Naive thymus-derived CD8-positive, alpha-beta T cell (primary cell): ENCODE results near the gene STAT4. TPM values are rescaled to one million over a fixed set of nuclear protein-coding genes. Genes with fewer than 3 reads are reported as not detected.

Experiments used
- ATAC-seq, 2 donors: fragments of 150-1000 bp; cut with Tn5 transposase in 1 of 2; sonication (Bioruptor Pico), chemical (Tn5 transposase) in 1 of 2; 1 replicate in 1 of 2; 2 replicates in 1 of 2; pipeline ENCODE4 v1.10.0; 2021; ENCODE audit warnings: mild to moderate bottlenecking in 2 of 2, moderate library complexity in 2 of 2
- POLR2A ChIA-PET: fragments of 350-600 bp; sonication (Branson Sonifier 250); formaldehyde crosslinking; loops from one replicate; lab custom pipeline; 2021; ENCODE audit warnings: antibody characterized with exemption; lab: Charles Lee
- DNase-seq, 10 donors: peaks; one replicate each; pipeline versions ENCODE4 v3.0.0 to v3.0.0-alpha.2; 2020 to 2022
- H3K27ac Mint-ChIP-seq, 10 donors: one replicate each; pipeline ENCODE4 v1.8.0; 2020 to 2022; ENCODE audit warnings: mild to moderate bottlenecking in 10 of 10, mixed read lengths in 10 of 10, moderate library complexity in 4 of 10, inconsistent platforms in 1 of 10
- H3K27me3 Mint-ChIP-seq, 5 donors: one replicate each; pipeline ENCODE4 v1.8.0; 2021 to 2022; ENCODE audit warnings: mixed read lengths in 5 of 5
- H3K36me3 Mint-ChIP-seq, 3 donors: one replicate each; pipeline ENCODE4 v1.8.0; 2020 to 2022; ENCODE audit warnings: mixed read lengths in 3 of 3, mild to moderate bottlenecking in 2 of 3, inconsistent platforms in 1 of 3
- H3K4me1 Mint-ChIP-seq, 4 donors: one replicate each; pipeline ENCODE4 v1.8.0; 2021 to 2022; ENCODE audit warnings: mixed read lengths in 4 of 4
- H3K4me3 Mint-ChIP-seq, 10 donors: one replicate each; pipeline ENCODE4 v1.8.0; 2020 to 2022; ENCODE audit warnings: mild to moderate bottlenecking in 10 of 10, mixed read lengths in 10 of 10, moderate library complexity in 6 of 10, inconsistent platforms in 1 of 10
- H3K9me3 Mint-ChIP-seq, 9 donors: one replicate each; pipeline ENCODE4 v1.8.0; 2020 to 2022; ENCODE audit warnings: mixed read lengths in 9 of 9, mild to moderate bottlenecking in 3 of 9, inconsistent platforms in 1 of 9, moderate library complexity in 1 of 9
- polyA plus RNA-seq, 3 donors: library from polyadenylated mRNA; unstranded; fragments of 300-500 nt; fragmentation: Illumina TruSeq; gene quantifications; one replicate each; pipeline ENCODE4 v1.2.3, GENCODE V29; 2021
- total RNA-seq, 8 experiments: library from RNA in 2 of 8; stranded (reverse) in 2 of 8; gene quantifications; one replicate each; pipeline ENCODE4 v1.2.3 and lab custom pipeline; 2021 to 2026

Gene STAT4
- total and polyA plus RNA-seq, 5 experiments from 2014 or later, result 63.2 to 137 (median 75.8) TPM

GRCh38 chr2:191184457-191184856 lies 33.7 kb upstream of the STAT4 start:
- no peak for DNase-seq
- no peak for ATAC-seq
- Mint-ChIP-seq H3K4me1 (peaks cover 10 to 32% (median 18%) of the 10 kb centered on the region in 4 donors), H3K9me3 (no peaks in the 10 kb centered on the region), H3K36me3 (peaks cover 0 to 3% (median 0%) of the 10 kb centered on the region in 3 donors), H3K27me3 (no peaks in the 10 kb centered on the region), H3K4me3 (no peak overlapping the region), H3K27ac (no peak overlapping the region)
- POLR2A ChIA-PET, result no interaction called here

DNA sequence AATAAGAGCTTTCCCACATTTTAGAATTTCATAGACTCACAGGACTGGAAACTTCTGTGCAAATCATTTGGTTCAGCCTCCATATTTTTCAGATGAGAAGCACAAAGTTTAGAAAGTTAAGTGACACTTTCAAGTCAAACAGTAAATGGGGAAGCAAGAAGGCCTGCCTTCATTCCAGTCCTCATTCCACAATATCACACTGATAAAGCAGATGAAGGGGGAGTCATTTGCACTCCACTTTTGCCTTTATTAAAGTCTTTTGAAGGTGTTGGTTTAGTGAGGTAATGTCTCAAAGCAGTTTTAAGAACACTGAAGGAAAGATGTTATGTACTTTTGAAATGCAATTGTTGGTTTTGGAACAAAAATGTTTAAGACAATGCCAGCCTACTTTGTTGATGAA lies 32.7 kb upstream of the STAT4 start:
- no peak for ATAC-seq
- Mint-ChIP-seq H3K27ac (no peak overlapping the region), H3K27me3 (no peaks in the 10 kb centered on the region), H3K36me3 (peaks cover 0 to 3% (median 0%) of the 10 kb centered on the region in 3 donors), H3K4me1 (peaks cover 3 to 28% (median 9%) of the 10 kb centered on the region in 4 donors), H3K9me3 (no peaks in the 10 kb centered on the region), H3K4me3 (no peak overlapping the region)
- no peak for DNase-seq
- POLR2A ChIA-PET, result interaction anchor here (2.0 kb wide), 1 partner anchor 11 kb away, joined by 5 read pairs; no protein-coding TSS in a partner anchor

DNA sequence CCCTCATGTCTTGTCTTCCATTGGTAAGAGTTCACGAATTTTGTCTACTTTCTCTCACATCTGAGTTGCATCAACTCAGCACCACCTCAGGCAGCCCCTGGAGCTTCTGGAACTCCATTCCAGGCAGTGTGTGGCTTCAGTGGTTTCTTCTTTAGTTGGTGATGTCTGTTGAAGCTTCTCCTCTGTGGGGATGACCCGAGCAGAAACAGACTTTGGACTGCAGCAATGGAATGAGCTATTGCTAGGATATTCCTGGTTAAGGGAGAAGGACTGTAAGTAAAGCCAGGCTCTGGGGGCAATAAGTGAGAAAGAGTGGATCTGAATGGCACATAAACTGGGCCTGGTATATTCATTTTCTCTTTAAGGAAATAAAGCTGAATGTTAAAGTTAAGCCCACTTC lies 32.3 kb upstream of the STAT4 start:
- Mint-ChIP-seq H3K4me3 (no peak overlapping the region), H3K27me3 (no peaks in the 10 kb centered on the region), H3K9me3 (no peaks in the 10 kb centered on the region), H3K4me1 (peaks cover 1 to 24% (median 4%) of the 10 kb centered on the region in 4 donors), H3K27ac (no peak overlapping the region), H3K36me3 (peaks cover 0 to 3% (median 0%) of the 10 kb centered on the region in 3 donors)
- POLR2A ChIA-PET, result interaction anchor here (2.0 kb wide), 1 partner anchor 11 kb away, joined by 5 read pairs; no protein-coding TSS in a partner anchor
- no peak for DNase-seq
- ATAC-seq, result no peak

- Mint-ChIP-seq H3K4me1 (peaks cover 0 to 27% (median 6%) of the 10 kb centered on the region in 4 donors), H3K4me3 (no peak overlapping the region), H3K27me3 (no peaks in the 10 kb centered on the region), H3K9me3 (no peaks in the 10 kb centered on the region), H3K36me3 (no peaks in the 10 kb centered on the region), H3K27ac (peak overlapping the region in 1 of 10 donors; percentile 51)
- no peak for ATAC-seq
- DNase-seq, result no peak
- POLR2A ChIA-PET, result no interaction called here
Measured at GRCh38 chr2:191180713-191181112, 29.9 kb upstream of the STAT4 start.

GRCh38 chr2:191180276-191180675 lies 29.5 kb upstream of the STAT4 start:
- Mint-ChIP-seq H3K36me3 (no peaks in the 10 kb centered on the region), H3K4me3 (no peak overlapping the region), H3K9me3 (no peaks in the 10 kb centered on the region), H3K27ac (peak overlapping the region in 1 of 10 donors; percentile 51), H3K27me3 (no peaks in the 10 kb centered on the region), H3K4me1 (peaks cover 0 to 31% (median 7%) of the 10 kb centered on the region in 4 donors)
- POLR2A ChIA-PET, result no interaction called here
- ATAC-seq (no peak), DNase-seq (no peak)

- Mint-ChIP-seq H3K27me3 (no peaks in the 10 kb centered on the region), H3K36me3 (no peaks in the 10 kb centered on the region), H3K4me3 (no peak overlapping the region), H3K27ac (peak overlapping the region in 1 of 10 donors; percentile 16), H3K4me1 (peaks cover 3 to 37% (median 8%) of the 10 kb centered on the region in 4 donors), H3K9me3 (no peaks in the 10 kb centered on the region)
- ATAC-seq (no peak), DNase-seq (no peak)
- POLR2A ChIA-PET, result no interaction called here
Measured at GRCh38 chr2:191178806-191179514, 28.2 kb upstream of the STAT4 start.

- peaks cover 3 to 37% (median 11%) of the 10 kb centered on the region in 4 donors for H3K4me1 Mint-ChIP-seq
- ATAC-seq (no peak), DNase-seq (no peak)
- H3K27me3 Mint-ChIP-seq, result no peaks in the 10 kb centered on the region
- H3K9me3 Mint-ChIP-seq, result no peaks in the 10 kb centered on the region
- no peaks in the 10 kb centered on the region for H3K36me3 Mint-ChIP-seq
- peak overlapping the region in 1 of 10 donors; percentile 38 for H3K27ac Mint-ChIP-seq
- POLR2A ChIA-PET, result no interaction called here
- no peak overlapping the region for H3K4me3 Mint-ChIP-seq
Measured at GRCh38 chr2:191177751-191178736, 27.2 kb upstream of the STAT4 start.

GRCh38 chr2:191176801-191177438 lies 26.1 kb upstream of the STAT4 start:
- Mint-ChIP-seq H3K9me3 (no peaks in the 10 kb centered on the region), H3K36me3 (no peaks in the 10 kb centered on the region), H3K27me3 (no peaks in the 10 kb centered on the region), H3K4me3 (no peak overlapping the region), H3K4me1 (peaks cover 3 to 39% (median 11%) of the 10 kb centered on the region in 4 donors), H3K27ac (peak overlapping the region in 1 of 10 donors; percentile 42)
- DNase-seq, result no peak
- POLR2A ChIA-PET, result no interaction called here
- no peak for ATAC-seq

GRCh38 chr2:191176305-191176704 lies 25.5 kb upstream of the STAT4 start:
- Mint-ChIP-seq H3K27me3 (no peaks in the 10 kb centered on the region), H3K4me1 (peaks cover 3 to 42% (median 12%) of the 10 kb centered on the region in 4 donors), H3K9me3 (no peaks in the 10 kb centered on the region), H3K27ac (no peak overlapping the region), H3K4me3 (no peak overlapping the region), H3K36me3 (no peaks in the 10 kb centered on the region)
- DNase-seq (no peak), ATAC-seq (no peak)
- POLR2A ChIA-PET, result no interaction called here

DNA sequence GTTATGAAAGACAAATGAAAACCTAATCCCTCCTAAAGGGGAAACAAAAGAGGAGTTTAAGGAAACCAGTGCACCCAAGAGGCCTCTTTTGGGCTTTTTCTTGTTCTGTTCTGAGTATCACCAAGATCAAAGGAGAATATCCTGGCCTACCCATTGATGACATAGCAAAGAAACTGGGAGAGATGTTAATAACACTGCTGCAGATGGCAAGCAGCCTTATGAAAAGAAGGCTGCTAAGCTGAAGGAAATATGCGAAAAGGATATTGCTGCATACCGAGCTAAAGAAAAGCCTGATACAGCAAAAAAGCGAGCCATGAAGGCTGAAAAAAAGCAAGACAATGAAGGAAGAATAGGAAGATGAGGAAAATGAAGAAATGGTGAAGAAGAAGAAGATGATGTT lies 23.6 kb upstream of the STAT4 start:
- H3K4me1 Mint-ChIP-seq, result peaks cover 9 to 49% (median 20%) of the 10 kb centered on the region in 4 donors
- no peaks in the 10 kb centered on the region for H3K27me3 Mint-ChIP-seq
- DNase-seq (no peak), ATAC-seq (no peak)
- POLR2A ChIA-PET, result no interaction called here
- no peak overlapping the region for H3K27ac Mint-ChIP-seq
- H3K4me3 Mint-ChIP-seq, result no peak overlapping the region
- H3K9me3 Mint-ChIP-seq, result no peaks in the 10 kb centered on the region
- H3K36me3 Mint-ChIP-seq, result no peaks in the 10 kb centered on the region

DNA sequence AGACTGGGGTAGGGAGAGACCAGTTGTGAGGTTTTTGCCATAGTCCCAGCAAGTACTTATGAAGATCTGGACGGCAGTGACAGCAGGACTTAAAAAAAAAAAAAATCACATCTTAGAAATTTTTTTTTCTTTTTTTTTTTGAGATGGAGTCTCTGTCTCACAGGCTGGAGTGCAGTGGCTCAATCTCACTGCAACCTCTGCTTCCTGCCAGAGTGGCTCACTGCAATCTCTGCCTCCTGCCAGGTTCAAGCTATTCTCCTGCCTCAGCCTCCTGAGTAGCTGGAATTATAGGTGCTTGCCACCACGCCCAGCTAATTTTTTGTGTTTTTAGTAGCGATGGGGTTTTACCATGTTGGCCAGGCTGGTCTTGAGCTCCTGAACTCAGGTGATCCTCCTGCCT lies 22.4 kb upstream of the STAT4 start:
- DNase-seq (no peak), ATAC-seq (no peak)
- H3K4me3 Mint-ChIP-seq, result no peak overlapping the region
- no peaks in the 10 kb centered on the region for H3K27me3 Mint-ChIP-seq
- no peaks in the 10 kb centered on the region for H3K36me3 Mint-ChIP-seq
- H3K9me3 Mint-ChIP-seq, result no peaks in the 10 kb centered on the region
- POLR2A ChIA-PET, result no interaction called here
- H3K4me1 Mint-ChIP-seq, result peaks cover 9 to 43% (median 20%) of the 10 kb centered on the region in 4 donors
- H3K27ac Mint-ChIP-seq, result no peak overlapping the region

GRCh38 chr2:191171708-191172355 lies 21.0 kb upstream of the STAT4 start:
- no peak overlapping the region for H3K4me3 Mint-ChIP-seq
- no peaks in the 10 kb centered on the region for H3K27me3 Mint-ChIP-seq
- peaks cover 10 to 43% (median 20%) of the 10 kb centered on the region in 4 donors for H3K4me1 Mint-ChIP-seq
- H3K9me3 Mint-ChIP-seq, result no peaks in the 10 kb centered on the region
- DNase-seq (no peak), ATAC-seq (no peak)
- POLR2A ChIA-PET, result interaction anchor here (0.6 kb wide), 1 partner anchor 26 kb away, joined by 3 read pairs; no protein-coding TSS in a partner anchor
- no peak overlapping the region for H3K27ac Mint-ChIP-seq
- no peaks in the 10 kb centered on the region for H3K36me3 Mint-ChIP-seq
